EL (cell line): ENCODE data around the gene APBA2.
"Not testable (repeated sequence)": the region's sequence is repeated elsewhere in the genome, so short reads cannot be mapped to it uniquely, and the experiment has no call there.

Experiments
- DNase-seq: peaks from one replicate; pipeline ENCODE4 v3.0.0-alpha.2; 2016

APBA2 gene

GRCh38 chr15:28879551-28879950 lies 6.2 kb upstream of the APBA2 start:
- DNase-seq = no peak

DNA sequence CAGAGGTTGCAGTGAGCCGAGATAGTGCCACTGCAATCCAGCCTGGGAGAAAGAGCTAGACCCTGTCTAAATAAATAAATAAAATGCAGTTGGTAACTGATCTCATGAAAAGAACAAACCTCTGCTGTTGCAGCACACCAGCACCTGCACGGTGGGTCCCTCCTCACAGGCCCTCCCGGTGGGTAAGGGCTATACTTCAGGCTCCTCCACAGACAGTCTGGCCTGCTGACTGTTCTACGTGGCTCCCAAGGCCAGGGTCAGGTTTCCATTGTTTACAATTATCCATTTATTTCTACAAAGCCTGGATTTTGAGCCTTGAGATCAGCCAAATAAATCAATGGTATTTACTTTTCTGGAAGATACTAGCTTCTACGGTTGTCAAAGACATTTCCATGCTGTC lies 5.1 kb upstream of the APBA2 start:
- DNase-seq = no peak

DNA sequence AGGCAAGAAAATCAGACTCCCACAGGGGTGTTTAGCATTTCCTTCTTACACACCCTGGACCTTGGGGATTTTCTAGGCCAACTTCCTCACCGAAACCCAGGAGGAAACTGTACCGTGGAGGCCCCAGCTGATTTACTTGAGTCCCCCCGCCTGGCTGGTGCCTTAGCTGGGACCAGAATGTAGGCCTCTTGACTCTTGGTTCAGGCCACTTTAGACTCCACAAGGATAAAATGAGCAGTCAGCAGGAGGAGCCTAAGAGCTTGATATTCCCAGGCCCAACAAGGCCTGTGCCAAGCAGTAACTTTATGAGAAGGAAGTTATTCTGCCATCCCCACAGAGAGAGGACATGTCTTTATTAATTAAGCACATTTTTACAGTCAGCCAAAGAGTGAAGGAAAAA lies 4.6 kb upstream of the APBA2 start:
- peak; percentile 16 for DNase-seq

GRCh38 chr15:28881600-28881999 lies 4.2 kb upstream of the APBA2 start:
- DNase-seq = no peak

DNA sequence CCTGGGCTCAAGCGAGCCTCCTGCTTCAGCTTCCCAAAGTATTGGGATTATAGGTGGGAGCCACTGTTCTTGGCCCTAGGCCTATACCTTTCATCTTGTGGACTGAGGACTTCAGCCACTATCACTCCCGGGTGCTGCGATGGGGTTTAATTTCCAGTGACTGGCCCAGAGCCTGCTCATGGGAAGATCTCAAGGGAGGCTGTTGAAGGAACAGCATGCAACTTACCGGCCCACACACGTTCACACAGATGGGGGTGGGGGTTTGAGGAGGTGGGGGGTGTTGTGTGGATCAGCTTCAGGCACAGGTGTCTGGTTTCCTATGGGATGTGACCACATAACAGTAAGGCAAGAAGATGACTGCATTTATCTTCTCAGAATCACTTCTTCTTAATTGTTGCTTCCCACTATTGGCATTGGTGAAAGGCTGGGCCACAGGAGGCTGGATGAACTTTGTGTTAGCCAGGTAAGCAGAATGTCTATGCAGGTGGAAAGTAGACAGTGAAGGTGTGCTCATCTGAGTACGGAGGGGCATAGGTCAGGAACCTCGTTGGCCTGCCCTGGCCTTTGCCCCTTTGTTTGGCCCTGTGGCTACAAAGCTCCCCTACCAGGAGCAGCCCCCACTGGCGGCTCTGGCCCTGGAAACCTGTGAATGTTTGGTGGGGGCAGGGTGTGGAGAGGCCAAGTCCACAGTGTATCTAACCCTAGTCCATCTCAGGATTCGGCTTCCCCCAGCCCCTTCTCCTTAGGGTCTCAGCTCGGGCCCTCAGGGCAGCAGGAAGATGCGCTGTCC lies 1.4 kb upstream of the APBA2 start:
- DNase-seq = no peak

- DNase-seq = peak; percentile 14
These were observed 595 bp upstream of the APBA2 start for GRCh38 chr15:28885128-28885629.

DNA sequence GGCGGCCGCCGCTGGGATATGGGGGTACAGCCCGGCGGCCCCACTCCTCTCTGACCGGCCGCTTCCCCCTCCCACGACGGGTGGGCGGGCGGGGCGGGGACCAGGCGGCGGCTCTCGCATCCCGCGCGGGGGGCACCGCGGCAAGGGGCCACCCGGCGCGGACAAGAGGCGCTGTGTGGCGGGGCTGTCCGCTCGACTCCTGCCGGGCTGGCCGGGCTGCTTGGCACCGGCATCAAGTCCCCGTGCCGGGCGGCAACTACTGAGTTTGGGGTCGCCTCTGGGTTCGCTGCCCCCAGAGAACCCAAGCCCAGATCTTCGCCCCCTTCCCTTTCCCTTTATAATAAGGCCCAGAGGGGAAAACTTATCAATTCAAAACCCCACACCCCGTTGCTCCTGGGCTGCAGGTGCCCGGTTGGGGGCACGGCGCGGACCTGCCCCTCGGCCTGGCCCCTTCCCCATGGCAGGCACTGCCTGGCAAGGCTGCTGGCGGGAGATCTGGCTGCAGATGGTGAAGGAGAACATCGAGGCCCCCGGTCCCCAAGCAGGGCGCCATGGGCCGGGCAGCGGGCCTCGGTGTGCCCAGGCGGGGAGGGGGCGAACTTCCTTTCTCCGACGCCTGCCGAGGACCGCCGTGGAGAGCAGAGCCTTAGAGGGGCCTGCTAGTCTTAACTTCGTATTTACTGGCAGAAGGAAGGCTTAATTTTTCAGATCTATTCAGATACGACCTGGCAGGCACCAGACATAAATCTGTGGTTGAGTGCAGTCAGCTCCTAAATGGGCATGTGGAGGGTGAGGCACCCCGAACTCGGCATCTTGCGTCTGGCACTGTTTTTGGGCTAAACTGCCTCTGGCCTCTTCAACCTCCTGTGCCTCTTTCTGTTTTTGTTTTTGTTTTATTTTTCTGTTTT lies 911 bp downstream of the APBA2 start:
- peak; percentile 14 for DNase-seq

DNA sequence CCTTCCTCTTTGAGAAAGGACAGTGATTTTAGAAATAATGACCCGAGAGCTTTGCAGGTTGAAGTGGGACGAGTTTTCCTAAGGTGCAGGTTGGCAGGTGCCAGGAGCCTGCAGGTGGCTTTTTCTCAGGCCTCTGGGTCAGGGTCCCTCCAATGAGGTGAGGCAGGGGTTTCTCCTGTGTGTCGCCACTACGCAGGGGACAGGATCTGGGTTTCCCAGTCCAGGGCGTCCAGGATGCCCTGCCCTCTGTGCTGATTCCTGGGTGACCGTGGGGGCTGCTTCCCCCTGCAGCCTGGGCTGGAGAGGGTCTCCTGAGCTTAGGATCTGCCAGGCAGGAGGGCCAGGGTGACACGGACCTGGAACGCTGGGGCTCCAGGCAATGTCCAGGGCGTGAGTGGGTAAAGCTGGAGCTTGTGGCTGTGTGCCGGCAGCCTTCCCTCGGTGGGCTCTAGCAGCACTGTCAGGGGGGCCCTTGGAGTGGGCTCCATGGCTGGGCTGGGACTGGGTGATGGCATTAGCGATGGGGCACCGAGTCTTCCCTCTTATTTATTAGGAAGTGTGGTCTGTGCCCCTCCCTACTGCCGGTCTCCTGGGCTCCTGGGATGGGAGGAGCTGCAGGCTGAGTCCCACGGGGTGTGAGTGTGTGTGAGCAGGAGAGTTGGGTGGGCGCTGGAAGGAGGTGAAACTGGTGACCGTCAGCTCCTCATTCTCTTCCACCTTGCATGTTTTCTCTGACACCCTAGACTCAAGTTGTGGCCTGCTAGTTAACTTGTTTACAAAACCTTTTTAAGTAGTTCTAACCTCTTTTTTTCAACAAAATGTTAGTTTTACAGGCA lies 1.8 kb downstream of the APBA2 start:
- DNase-seq = no peak

DNA sequence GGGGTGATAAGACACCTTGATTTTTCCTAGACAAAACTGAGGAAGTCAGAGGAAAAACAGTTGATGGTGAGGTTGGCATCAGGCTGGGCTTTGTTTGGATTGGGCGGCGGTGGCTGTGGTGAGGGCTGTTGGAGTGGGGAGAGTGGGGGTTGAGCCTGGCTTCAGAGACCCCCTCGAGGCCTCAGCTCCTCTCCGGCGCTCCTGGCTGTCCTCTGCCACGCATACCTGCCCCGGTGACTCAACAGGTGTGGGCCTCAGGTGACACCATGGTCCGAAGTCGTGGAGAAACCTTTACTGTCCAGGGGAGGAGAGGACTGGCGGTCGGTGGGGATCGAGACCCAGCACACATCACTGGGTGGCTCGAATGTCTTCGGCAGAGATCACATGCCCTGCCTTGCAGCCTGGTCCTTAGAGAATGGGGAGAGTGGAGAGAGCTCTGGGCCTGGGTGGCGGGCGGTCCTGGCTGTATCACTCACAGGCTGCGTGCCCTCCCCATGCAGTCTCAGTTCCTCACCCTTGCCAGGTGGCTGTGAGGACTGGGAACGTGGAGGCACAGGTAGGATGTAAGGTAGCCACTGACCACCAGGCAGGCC lies 2.6 kb downstream of the APBA2 start:
- no peak for DNase-seq

DNA sequence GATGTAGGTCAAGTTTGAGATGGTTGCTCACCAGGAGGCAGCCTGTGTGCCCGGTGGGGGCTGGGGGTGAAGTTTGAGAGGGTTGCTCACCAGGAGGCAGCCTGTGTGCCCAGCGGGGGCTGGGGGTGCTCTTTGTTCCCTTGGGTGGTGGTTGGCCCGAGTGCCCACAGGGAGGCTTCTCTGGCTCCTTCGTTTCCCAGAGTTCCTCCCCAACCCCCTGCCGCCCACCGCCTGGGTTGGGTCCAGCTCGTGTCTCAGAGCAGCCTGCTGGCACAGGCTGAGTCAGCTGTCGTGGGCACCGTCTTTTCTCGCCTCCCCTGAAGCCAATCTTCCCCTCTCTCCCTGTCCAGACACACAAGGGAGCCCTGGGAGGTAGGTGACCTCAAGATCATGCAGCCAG lies 3.1 kb downstream of the APBA2 start:
- no peak for DNase-seq

- DNase-seq = no peak
These were observed 3.6 kb downstream of the APBA2 start for GRCh38 chr15:28889346-28889745.

DNA sequence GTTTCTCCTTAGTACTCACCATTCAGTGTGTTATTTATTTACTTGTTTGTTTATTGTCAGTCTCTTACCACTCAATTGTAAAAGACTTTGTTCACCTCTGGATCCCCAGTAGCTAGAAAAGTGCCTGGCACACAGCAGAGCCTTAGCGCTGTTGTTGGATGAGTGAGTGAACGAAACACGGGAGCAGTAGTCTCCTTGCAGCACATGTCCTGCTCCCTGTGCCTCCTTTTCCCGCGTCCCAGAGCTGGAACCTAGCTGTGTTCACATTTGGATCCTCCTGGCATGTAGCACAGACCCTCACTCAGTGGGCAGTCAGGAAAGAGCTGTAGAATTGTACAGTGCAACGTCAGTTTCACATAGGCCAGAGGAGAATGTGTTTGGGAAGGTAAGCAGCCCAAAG lies 4.1 kb downstream of the APBA2 start:
- not testable (repeated sequence) for DNase-seq

DNA sequence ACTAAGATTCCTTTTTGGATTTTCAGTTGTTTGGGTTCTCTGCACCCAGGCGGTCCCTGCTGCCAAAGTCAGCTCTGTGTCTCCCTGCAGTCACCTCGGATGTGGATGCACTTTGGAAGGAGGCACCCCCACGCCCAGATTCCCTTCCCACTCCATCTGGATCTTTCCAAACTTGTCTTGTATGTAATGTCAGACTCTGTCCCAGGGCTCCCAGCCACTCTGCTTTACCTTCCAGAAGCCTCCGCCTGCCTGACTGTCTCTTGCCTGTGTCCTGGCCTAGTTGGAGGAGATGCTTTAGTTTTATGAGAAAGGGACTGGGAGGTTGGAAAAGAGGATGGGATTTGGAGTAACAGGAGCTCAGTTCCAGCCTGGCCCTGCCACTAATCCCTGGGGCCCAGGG lies 4.5 kb downstream of the APBA2 start:
- DNase-seq = not testable (repeated sequence)

DNA sequence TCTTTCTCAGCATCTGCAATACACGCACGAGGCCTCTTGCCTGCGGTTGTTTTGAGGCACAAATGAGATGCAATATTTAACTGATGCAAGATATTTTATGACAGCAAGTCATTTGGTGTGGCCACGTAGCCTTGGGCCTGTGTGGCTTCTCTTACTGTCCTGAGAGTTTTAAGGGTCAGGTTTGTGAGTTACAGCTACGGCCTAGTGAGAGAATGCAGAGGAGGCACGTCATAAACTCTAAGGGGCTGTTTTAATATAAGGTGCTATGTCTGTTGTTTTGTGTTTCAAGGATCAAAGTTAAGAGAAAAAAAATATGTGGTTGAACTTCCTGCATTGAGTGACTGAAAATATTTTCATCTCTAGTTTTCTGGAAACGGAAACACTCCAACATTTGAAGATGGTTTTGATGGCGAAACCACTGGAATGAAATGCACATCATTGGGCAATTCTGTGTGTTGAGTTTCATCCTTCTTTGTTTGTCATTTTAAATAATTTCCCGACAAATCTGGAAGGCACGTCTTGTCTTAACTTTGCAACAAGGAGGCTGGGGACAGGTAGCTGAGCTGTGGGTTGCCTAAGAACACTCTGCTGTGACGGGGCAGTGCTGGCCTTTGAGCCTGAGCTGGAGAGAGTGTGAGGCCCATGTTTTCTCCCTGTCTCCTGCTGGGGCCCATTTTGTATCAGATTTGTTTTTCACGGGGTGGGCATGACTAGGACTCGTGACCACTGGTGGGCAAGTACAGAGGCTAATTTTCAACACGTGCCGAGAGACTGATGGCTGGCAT lies 5.1 kb downstream of the APBA2 start:
- no peak for DNase-seq

GRCh38 chr15:28891588-28891987 lies 5.8 kb downstream of the APBA2 start:
- no peak for DNase-seq

GRCh38 chr15:28892789-28893610 lies 7.2 kb downstream of the APBA2 start:
- DNase-seq = peak; percentile 38

- DNase-seq = no peak
These were observed 8.9 kb downstream of the APBA2 start for GRCh38 chr15:28894631-28895030.

GRCh38 chr15:28895146-28895545 lies 9.4 kb downstream of the APBA2 start:
- DNase-seq = no peak

DNA sequence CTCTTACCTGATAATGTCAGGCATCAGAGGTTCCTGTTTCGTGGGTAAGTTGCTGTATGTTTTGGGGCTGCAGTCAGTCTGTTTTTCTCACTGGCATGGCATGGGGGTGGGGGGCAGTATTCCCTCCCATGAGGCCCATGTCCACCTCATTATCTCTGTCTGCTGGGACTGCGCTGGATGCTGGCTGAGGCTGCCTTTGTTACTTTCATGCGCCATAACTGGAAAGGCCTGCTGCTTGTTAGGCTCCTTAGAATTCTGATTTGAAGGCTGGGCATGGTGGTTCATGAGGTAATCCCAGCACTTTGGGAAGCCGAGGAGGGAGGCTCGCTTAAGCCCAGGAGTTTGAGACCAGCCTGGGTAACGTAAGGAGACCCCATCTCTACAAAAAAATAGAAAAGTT lies 9.8 kb downstream of the APBA2 start:
- DNase-seq = no peak

DNA sequence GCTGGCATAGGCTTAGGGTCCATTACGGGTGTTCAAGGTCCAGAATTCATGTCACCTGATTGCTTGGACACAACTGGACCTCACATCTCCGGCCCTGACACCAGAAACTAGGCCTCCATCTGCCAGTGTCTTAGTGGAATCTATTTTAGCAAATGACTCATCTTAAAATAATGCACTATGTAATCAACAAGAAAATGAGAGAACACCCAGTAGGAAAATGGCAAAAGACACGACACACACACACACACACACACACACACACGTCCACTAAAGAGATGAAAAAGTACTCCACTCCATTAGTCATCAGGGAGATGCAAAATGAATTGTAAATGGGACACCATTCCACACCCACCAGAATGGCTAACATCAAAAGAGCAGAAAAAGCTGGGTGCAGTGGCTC lies 11.2 kb downstream of the APBA2 start:
- peak; percentile 90 for DNase-seq
